ENCODE data around the gene ST6GALNAC5.

Gene ST6GALNAC5

GRCh38 chr1:77056525-77056924, 189.2 kb downstream of the ST6GALNAC5 start:
- no peak for DNase-seq

- DNase-seq, result no peak
These were observed 190.8 kb downstream of the ST6GALNAC5 start for GRCh38 chr1:77057994-77058585.

- DNase-seq, result no peak
These were observed 192.7 kb downstream of the ST6GALNAC5 start for GRCh38 chr1:77060000-77060399.

GRCh38 chr1:77061162-77061561, 193.9 kb downstream of the ST6GALNAC5 start:
- DNase-seq, result no peak

- DNase-seq, result no peak
These were observed 195.8 kb downstream of the ST6GALNAC5 start for GRCh38 chr1:77063118-77063517.

- DNase-seq, result no peak
These were observed 197.0 kb downstream of the ST6GALNAC5 start for GRCh38 chr1:77064246-77064645.

- no peak for DNase-seq
These were observed 198.5 kb downstream of the ST6GALNAC5 start for GRCh38 chr1:77065693-77066342.

- no peak for DNase-seq
These were observed 200.7 kb downstream of the ST6GALNAC5 start for GRCh38 chr1:77068013-77068412.

GRCh38 chr1:77076759-77077158, 209.5 kb downstream of the ST6GALNAC5 start:
- DNase-seq, result no peak

- no peak for DNase-seq
These were observed 214.6 kb downstream of the ST6GALNAC5 start for GRCh38 chr1:77081834-77082233.

- no peak for DNase-seq
These were observed 217.2 kb downstream of the ST6GALNAC5 start for GRCh38 chr1:77084457-77084856.

- no peak for DNase-seq
These were observed 217.8 kb downstream of the ST6GALNAC5 start for GRCh38 chr1:77085109-77085508.

GRCh38 chr1:77089756-77090155, 222.5 kb downstream of the ST6GALNAC5 start:
- no peak for DNase-seq

GRCh38 chr1:77095236-77095635, 228.0 kb downstream of the ST6GALNAC5 start:
- no peak for DNase-seq

GRCh38 chr1:77096496-77097255, 229.4 kb downstream of the ST6GALNAC5 start:
- no peak for DNase-seq

GRCh38 chr1:77100875-77101274, 233.6 kb downstream of the ST6GALNAC5 start:
- no peak for DNase-seq

GRCh38 chr1:77103486-77103885, 236.2 kb downstream of the ST6GALNAC5 start:
- DNase-seq, result no peak

GRCh38 chr1:77104672-77105071, 237.4 kb downstream of the ST6GALNAC5 start:
- no peak for DNase-seq
